ENCODE data around the gene ZNF101.

DNA sequence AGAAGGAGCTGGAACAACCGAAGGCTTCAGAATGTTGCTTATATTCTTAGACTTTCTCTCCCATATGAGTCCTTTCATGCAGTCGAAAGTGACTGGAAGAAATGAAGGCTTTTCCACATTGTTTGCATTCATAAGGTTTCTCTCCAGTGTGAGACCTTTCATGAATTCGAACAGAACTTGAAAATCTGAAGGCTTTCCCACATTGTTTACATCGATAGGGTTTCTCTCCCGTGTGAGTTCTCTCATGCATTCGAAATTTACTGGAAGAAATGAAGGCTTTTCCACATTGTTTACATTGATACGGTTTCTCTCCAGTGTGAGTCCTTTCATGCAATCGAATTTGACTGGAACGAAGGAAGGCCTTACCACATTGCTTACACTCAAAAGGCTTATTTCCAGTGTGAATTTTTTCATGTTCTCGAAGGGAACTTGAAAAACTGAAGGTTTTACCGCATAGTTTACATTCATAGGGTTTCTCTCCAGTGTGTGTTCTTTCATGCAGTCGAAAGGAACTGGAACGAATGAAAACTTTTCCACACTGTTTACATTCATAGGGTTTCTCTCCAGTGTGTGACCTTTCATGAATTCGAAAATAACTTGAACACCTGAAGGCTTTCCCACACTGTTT lies 42.8 kb downstream of the ZNF101 start:
- no peak for TF ChIP-seq EZH2 (IDR thresholded peaks at IDR 0.05; ENCODE audit: low read length, missing control alignments)
- TF ChIP-seq, protein P1, sequence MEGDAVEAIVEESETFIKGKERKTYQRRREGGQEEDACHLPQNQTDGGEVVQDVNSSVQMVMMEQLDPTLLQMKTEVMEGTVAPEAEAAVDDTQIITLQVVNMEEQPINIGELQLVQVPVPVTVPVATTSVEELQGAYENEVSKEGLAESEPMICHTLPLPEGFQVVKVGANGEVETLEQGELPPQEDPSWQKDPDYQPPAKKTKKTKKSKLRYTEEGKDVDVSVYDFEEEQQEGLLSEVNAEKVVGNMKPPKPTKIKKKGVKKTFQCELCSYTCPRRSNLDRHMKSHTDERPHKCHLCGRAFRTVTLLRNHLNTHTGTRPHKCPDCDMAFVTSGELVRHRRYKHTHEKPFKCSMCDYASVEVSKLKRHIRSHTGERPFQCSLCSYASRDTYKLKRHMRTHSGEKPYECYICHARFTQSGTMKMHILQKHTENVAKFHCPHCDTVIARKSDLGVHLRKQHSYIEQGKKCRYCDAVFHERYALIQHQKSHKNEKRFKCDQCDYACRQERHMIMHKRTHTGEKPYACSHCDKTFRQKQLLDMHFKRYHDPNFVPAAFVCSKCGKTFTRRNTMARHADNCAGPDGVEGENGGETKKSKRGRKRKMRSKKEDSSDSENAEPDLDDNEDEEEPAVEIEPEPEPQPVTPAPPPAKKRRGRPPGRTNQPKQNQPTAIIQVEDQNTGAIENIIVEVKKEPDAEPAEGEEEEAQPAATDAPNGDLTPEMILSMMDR (conservative IDR thresholded peaks at IDR 0.05 in 1 of 2, IDR thresholded peaks at IDR 0.05 in 1 of 2; ENCODE audit: low read depth in 1 of 2, low read length in 2 of 2): no peak

Data from fibroblast of lung (primary cell).